ENCODE data around the gene RAB10.

Gene RAB10

GRCh38 chr2:26000561-26001082 is 33.3 kb upstream of the RAB10 start:
- no peak for DNase-seq (ENCODE audit: insufficient read length, low spot score)
- TF ChIP-seq POU2F2 (IDR thresholded peaks at IDR 0.05; ENCODE audit: low read depth, low read length) = no peak
- TF ChIP-seq PAX5 (IDR thresholded peaks at IDR 0.05; ENCODE audit: insufficient read depth, low read length, severe bottlenecking) = no peak
- TF ChIP-seq POLR2A (IDR thresholded peaks at IDR 0.05; ENCODE audit: low read depth, low read length) = no peak
- no peak for TF ChIP-seq POLR2AphosphoS5 (IDR thresholded peaks at IDR 0.05; ENCODE audit: low read depth, low read length)
- no peak for TF ChIP-seq SPI1 (IDR thresholded peaks at IDR 0.05; ENCODE audit: low read depth, low read length)
- TF ChIP-seq TAF1 (IDR thresholded peaks at IDR 0.05; ENCODE audit: low read depth, low read length) = no peak
- no peak for FAIRE-seq

- no peak for DNase-seq (ENCODE audit: insufficient read length, low spot score)
- TF ChIP-seq TAF1 (IDR thresholded peaks at IDR 0.05; ENCODE audit: low read depth, low read length) (no peak), POLR2A (IDR thresholded peaks at IDR 0.05; ENCODE audit: low read depth, low read length) (no peak), PAX5 (IDR thresholded peaks at IDR 0.05; ENCODE audit: insufficient read depth, low read length, severe bottlenecking) (no peak), SPI1 (IDR thresholded peaks at IDR 0.05; ENCODE audit: low read depth, low read length) (no peak), POLR2AphosphoS5 (IDR thresholded peaks at IDR 0.05; ENCODE audit: low read depth, low read length) (no peak), POU2F2 (IDR thresholded peaks at IDR 0.05; ENCODE audit: low read depth, low read length) (no peak)
- no peak for FAIRE-seq
Observed at GRCh38 chr2:26001743-26002351, 32.0 kb upstream of the RAB10 start.

GRCh38 chr2:26002632-26003310 is 31.1 kb upstream of the RAB10 start:
- peak; percentile 33 for FAIRE-seq
- no peak for DNase-seq (ENCODE audit: insufficient read length, low spot score)
- TF ChIP-seq TAF1 (IDR thresholded peaks at IDR 0.05; ENCODE audit: low read depth, low read length) = no peak
- TF ChIP-seq POLR2A (IDR thresholded peaks at IDR 0.05; ENCODE audit: low read depth, low read length) = no peak
- TF ChIP-seq POU2F2 (IDR thresholded peaks at IDR 0.05; ENCODE audit: low read depth, low read length) = no peak
- peak; percentile 37; the same call in 1 of the 2 replicates for TF ChIP-seq SPI1 (IDR thresholded peaks at IDR 0.05; ENCODE audit: low read depth, low read length)

GRCh38 chr2:26008095-26008494 is 25.8 kb upstream of the RAB10 start:
- TF ChIP-seq SPI1 (IDR thresholded peaks at IDR 0.05; ENCODE audit: low read depth, low read length) = no peak
- TF ChIP-seq POU2F2 (IDR thresholded peaks at IDR 0.05; ENCODE audit: low read depth, low read length) = no peak
- TF ChIP-seq PAX5 (IDR thresholded peaks at IDR 0.05; ENCODE audit: insufficient read depth, low read length, severe bottlenecking) = no peak
- TF ChIP-seq POLR2A (IDR thresholded peaks at IDR 0.05; ENCODE audit: low read depth, low read length) = no peak
- no peak for TF ChIP-seq POLR2AphosphoS5 (IDR thresholded peaks at IDR 0.05; ENCODE audit: low read depth, low read length)
- TF ChIP-seq TAF1 (IDR thresholded peaks at IDR 0.05; ENCODE audit: low read depth, low read length) = no peak
- FAIRE-seq = no peak
- DNase-seq (ENCODE audit: insufficient read length, low spot score) = no peak

- DNase-seq (ENCODE audit: insufficient read length, low spot score) = no peak
- TF ChIP-seq POLR2A (IDR thresholded peaks at IDR 0.05; ENCODE audit: low read depth, low read length) (no peak), PAX5 (IDR thresholded peaks at IDR 0.05; ENCODE audit: insufficient read depth, low read length, severe bottlenecking) (no peak), POU2F2 (IDR thresholded peaks at IDR 0.05; ENCODE audit: low read depth, low read length) (no peak), TAF1 (IDR thresholded peaks at IDR 0.05; ENCODE audit: low read depth, low read length) (no peak), POLR2AphosphoS5 (IDR thresholded peaks at IDR 0.05; ENCODE audit: low read depth, low read length) (no peak), SPI1 (IDR thresholded peaks at IDR 0.05; ENCODE audit: low read depth, low read length) (no peak)
- no peak for FAIRE-seq
Observed at GRCh38 chr2:26008851-26009566, 24.9 kb upstream of the RAB10 start.

GRCh38 chr2:26009567-26009963 is 24.3 kb upstream of the RAB10 start:
- DNase-seq (ENCODE audit: insufficient read length, low spot score) (no peak), FAIRE-seq (no peak)
- TF ChIP-seq TAF1 (IDR thresholded peaks at IDR 0.05; ENCODE audit: low read depth, low read length) (no peak), POLR2A (IDR thresholded peaks at IDR 0.05; ENCODE audit: low read depth, low read length) (no peak)

GRCh38 chr2:26010943-26011342 is 22.9 kb upstream of the RAB10 start:
- DNase-seq (ENCODE audit: insufficient read length, low spot score) (no peak), FAIRE-seq (no peak)
- TF ChIP-seq SPI1 (IDR thresholded peaks at IDR 0.05; ENCODE audit: low read depth, low read length) (no peak), POLR2AphosphoS5 (IDR thresholded peaks at IDR 0.05; ENCODE audit: low read depth, low read length) (no peak), PAX5 (IDR thresholded peaks at IDR 0.05; ENCODE audit: insufficient read depth, low read length, severe bottlenecking) (no peak), TAF1 (IDR thresholded peaks at IDR 0.05; ENCODE audit: low read depth, low read length) (no peak), POU2F2 (IDR thresholded peaks at IDR 0.05; ENCODE audit: low read depth, low read length) (no peak), POLR2A (IDR thresholded peaks at IDR 0.05; ENCODE audit: low read depth, low read length) (no peak)

GRCh38 chr2:26011609-26011989 is 22.3 kb upstream of the RAB10 start:
- DNase-seq (ENCODE audit: insufficient read length, low spot score) (no peak), FAIRE-seq (no peak)
- no peak for TF ChIP-seq POU2F2 (IDR thresholded peaks at IDR 0.05; ENCODE audit: low read depth, low read length)
- no peak for TF ChIP-seq POLR2AphosphoS5 (IDR thresholded peaks at IDR 0.05; ENCODE audit: low read depth, low read length)
- no peak for TF ChIP-seq POLR2A (IDR thresholded peaks at IDR 0.05; ENCODE audit: low read depth, low read length)
- TF ChIP-seq TAF1 (IDR thresholded peaks at IDR 0.05; ENCODE audit: low read depth, low read length) = no peak
- no peak for TF ChIP-seq SPI1 (IDR thresholded peaks at IDR 0.05; ENCODE audit: low read depth, low read length)
- TF ChIP-seq PAX5 (IDR thresholded peaks at IDR 0.05; ENCODE audit: insufficient read depth, low read length, severe bottlenecking) = no peak

Data from GM12891 (cell line).